GM18873 (cell line): ENCODE results near the gene SLC4A4.

Source experiments
- ATAC-seq: cut with Tn5 transposase; IDR thresholded peaks from one replicate; pipeline ENCODE4 v1.9.1; 2021; ENCODE audit warnings: mild to moderate bottlenecking, moderate library complexity, moderate number of reproducible peaks; ENCODE audit not compliant: unreplicated experiment, low FRiP score

SLC4A4 gene

DNA sequence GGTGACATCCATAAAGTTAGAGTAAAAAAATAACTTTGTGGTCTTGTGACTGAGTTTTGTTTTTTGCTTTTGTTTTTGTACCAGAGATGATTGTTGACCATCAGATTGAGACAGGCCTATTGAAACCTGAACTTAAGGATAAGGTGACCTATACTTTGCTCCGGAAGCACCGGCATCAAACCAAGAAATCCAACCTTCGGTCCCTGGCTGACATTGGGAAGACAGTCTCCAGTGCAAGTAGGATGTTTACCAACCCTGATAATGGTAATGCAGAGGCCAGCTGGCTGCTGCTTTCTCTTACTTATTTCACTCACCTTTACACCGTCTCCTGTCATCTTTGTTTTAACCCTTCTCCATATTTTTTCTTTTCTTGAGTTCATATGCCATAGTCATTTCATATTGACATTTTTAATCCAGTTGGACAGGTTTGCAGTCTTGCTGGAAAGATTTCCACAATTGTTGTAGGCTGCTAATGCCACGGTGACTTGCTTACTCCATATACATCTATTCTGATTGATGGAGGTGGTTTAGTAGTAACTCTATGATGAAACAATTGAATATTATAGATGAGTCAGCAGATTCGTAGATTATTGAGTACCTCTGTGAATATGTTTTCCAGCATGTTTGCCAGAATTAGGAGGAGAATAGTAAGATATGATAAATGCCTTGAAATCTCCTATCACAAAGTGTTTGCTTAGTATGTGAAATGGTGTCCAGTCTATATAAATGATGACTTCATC is 18.3 kb downstream of the SLC4A4 start:
- no peak for ATAC-seq

DNA sequence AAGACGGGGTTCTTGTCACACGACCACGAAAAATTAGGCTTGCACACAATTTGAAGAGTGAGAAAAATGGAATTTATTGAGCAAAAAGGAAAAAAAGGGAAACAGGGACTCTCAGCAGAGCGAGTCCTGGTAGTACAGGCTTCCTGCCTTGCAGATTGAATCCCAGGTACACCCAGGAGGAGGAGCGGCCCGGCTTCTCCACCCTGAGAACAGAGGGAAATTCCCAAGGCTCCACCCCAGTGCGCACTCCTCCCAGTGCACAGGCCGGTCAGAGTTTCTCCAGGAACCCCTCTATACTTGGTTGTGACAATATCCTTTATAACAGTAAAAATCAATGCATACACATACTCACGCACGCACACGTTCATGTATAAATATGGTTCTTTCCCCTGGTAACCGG is 22.0 kb downstream of the SLC4A4 start:
- no peak for ATAC-seq

- no peak for ATAC-seq
Observed at GRCh38 chr4:71361476-71361875, 22.7 kb downstream of the SLC4A4 start.

- ATAC-seq: no peak
Observed at GRCh38 chr4:71366766-71367165, 27.9 kb downstream of the SLC4A4 start.

- ATAC-seq: no peak
Observed at GRCh38 chr4:71367546-71367945, 28.7 kb downstream of the SLC4A4 start.

GRCh38 chr4:71368906-71369305 is 30.1 kb downstream of the SLC4A4 start:
- ATAC-seq: no peak

DNA sequence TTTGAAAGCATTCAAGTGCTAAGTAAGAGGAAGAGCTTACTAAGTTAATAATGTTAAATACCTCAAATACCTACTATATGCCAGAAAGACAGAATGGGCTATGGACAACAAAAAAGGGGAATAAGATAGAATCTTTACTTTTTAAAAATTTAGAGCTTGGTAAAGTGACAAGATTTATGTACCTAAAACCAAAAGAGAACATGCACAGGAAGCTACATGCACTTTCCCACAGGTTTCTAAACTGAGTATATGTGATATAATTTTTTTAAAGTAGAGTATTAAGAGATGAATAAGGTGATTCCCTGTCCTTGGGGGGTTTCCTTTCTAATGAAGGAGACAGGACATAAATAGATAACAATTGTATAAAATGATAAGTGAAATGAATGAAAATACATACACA is 30.7 kb downstream of the SLC4A4 start:
- no peak for ATAC-seq

GRCh38 chr4:71375494-71375893 is 36.7 kb downstream of the SLC4A4 start:
- no peak for ATAC-seq

GRCh38 chr4:71377561-71377960 is 38.7 kb downstream of the SLC4A4 start:
- no peak for ATAC-seq

DNA sequence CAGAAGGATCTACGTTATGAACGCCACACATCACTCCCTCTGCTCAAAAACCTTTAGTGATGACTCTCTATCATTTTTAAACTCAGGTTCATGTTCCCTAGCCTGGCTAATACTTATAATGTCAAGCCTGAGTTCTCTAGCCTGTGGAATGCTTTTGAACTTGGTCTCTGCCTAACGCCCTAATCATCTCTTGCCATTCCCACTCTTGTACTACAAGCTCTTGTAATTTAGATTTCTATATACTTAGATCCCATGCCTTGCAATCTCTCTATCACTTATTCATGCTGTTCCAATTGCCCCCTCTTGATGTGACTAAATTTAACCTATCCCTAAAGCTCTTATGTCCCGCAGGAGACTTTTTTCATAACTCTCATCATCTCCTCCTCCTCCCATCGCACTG is 40.3 kb downstream of the SLC4A4 start:
- no peak for ATAC-seq

GRCh38 chr4:71380788-71381187 is 42.0 kb downstream of the SLC4A4 start:
- no peak for ATAC-seq

GRCh38 chr4:71382125-71382899 is 43.5 kb downstream of the SLC4A4 start:
- no peak for ATAC-seq

DNA sequence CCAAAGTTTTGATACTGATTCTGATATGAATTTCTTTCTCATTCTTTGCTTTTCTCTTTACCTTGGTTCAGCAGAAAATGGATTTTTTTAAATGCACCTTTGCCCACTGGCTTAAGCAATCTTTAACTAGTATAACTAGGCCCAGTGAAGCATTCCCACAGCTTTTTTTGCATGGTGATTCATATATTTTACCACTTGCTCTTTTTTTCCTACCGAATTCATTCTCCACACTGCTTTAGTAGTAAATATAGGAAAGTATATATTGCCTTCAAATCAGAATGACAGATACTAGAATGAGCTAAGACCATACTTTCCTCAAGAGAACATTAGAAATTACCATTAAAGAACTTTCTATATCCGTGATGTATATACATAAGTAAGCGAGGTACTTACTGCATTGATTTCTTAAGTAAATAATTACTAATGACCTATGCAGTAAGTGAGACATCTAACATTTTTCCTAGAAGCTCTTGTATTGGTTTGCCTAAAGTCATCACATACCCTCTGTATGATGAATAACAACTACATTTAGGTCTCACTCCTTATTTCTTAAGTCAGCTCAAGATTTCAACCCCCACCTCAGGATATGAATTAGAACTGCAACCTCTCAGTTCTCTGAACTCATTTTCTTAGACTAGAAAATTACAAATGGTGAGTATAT is 44.2 kb downstream of the SLC4A4 start:
- no peak for ATAC-seq

DNA sequence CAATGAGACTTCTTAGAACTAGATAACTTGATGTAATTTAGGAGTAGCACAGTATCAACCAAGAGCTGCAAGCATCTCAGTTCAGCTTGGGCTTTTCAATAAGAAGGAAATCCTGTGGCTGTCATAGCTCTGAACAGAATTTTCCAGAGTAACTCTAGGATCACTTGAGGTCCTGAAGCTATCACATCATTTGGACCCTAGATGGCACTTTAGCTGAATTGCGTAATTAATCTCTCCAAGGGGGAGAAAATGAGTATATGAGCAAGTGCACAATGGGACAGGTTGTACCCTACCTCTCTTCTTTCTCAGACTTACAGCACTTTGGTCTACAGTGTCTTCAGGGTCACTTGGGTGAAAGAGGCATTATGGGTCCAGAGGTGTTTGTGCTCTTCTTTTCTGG is 45.2 kb downstream of the SLC4A4 start:
- no peak for ATAC-seq

DNA sequence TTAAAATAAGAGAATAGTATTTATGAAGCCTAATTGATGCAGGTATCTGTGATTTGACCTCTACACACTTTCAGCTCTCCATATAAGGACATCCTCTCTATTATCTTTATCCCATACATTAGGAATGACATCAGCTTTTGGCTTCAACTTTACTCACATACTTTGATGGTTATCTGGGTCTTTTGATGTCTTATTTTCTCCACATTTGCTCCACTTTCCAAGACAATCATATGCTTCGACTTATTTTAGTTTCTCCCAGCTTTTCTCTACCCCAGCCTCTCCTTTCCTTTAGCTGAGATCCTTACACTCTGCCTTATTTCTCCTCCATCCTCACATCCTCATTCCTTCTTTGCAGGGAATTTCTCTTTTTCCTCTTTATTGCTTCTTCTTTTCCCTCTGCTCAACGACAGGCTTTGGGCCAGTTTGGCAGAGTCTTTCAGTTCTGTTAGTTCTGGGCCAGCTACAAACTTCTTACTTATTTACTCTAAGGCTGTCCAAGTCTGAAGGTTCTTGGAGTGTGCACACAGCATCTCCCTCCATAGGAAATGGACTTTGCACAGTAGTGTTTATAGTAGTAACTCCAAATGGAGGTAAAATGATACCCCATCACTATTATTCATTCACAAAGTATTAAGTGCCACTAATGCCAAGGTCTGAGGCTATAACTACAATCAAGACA is 50.5 kb downstream of the SLC4A4 start:
- no peak for ATAC-seq

DNA sequence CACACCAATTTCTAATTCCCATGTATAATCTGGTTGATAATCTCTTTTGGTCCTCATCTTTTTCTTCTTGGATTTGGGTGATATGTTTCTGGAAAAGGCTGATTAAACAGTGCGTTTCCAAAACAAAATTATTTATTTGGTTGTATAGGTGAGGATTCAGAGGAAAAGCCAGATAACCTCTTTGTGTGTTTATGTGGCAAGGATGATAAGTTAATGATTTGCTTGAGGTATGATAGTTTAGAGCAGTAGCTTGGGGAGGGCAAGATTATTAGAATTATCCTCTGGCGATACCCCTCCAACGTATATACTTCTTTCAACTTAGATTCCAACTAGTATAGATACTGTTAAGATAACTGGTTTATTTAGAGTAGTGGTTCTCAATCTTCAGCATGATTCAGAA is 53.3 kb downstream of the SLC4A4 start:
- no peak for ATAC-seq

DNA sequence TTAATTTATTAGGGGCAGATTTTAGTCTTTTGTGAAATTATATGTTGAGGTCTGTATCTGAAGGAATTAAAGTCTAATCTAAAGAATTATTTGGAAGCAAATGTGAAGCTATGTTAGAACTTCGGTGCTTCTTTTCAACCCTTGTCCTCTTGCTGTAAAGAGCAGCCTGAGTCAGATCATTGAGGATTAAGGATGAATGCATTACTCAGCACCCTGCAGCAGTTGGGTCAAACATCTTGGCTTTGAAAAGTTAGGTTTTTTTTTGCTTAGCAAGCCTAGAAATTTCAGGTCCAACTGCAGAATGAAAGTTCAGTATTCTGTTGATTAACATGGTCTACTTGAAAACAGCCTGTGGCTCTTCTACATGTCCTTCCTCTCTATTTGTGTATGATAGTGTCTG is 57.6 kb downstream of the SLC4A4 start:
- ATAC-seq: no peak

DNA sequence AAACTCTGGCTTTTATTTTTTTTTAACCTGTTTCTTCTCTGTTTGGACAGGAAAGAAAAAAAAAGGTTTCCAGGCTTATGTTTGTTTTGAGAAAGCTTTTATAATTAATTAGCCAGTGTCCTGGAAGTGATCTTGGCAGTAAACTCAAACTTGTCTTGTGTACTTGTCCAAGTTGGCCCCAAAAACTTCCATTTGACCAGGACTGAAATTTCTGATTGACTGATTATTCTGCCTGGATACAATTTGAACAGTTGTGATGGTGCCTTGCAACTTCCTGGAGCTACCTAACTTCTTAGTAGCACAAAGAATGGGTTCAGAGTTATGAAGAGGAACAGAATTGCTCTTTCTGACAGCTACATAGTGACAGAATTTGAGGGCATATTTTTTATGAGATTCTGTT is 62.0 kb downstream of the SLC4A4 start:
- no peak for ATAC-seq

GRCh38 chr4:71402616-71403015 is 63.8 kb downstream of the SLC4A4 start:
- ATAC-seq: no peak

DNA sequence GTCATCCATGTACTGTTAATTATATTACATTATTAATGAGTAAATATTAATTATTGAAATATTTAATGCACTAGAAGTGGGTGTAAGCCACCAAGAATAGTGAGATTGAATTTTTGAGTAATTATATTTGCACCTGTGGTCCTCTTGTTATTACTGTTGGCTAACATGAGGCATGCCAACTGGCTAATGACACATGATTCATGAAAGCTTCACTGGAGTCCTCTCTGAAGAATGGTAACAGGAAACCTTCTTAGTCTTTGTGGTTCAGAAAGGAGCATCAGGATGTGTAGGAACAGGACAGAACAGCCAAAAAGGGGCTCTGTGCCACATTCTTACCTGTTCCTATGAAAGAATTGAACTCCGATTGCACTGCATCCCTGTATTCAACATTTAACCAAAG is 65.2 kb downstream of the SLC4A4 start:
- ATAC-seq: no peak

GRCh38 chr4:71405791-71406190 is 67.0 kb downstream of the SLC4A4 start:
- no peak for ATAC-seq
